ENCODE measurements around the gene COL23A1. TPM values are rescaled to one million over a fixed set of nuclear protein-coding genes. Genes with fewer than 3 reads are reported as not detected.

Gene COL23A1
- total RNA-seq, 1 experiment from 2014 or later: not detected

GRCh38 chr5:178434016-178434761, 156.0 kb downstream of the COL23A1 start:
- BruUV-seq (replicated peaks): no TSS peak
- intact Hi-C loops (cut with micrococcal nuclease; ENCODE audit: unreplicated experiment): no loop called here
- Mint-ChIP-seq H3K27me3 (ENCODE audit: unreplicated experiment) (peaks cover 33% of the 10 kb centered on the region), H3K4me1 (ENCODE audit: low read depth, unreplicated experiment) (no peaks in the 10 kb centered on the region), H3K9me3 (ENCODE audit: low read depth, unreplicated experiment) (peaks cover 3% of the 10 kb centered on the region), H3K27ac (ENCODE audit: unreplicated experiment) (no peak overlapping the region), H3K4me3 (ENCODE audit: low read depth, unreplicated experiment) (no peak overlapping the region), H3K36me3 (ENCODE audit: insufficient read depth, unreplicated experiment) (no peaks in the 10 kb centered on the region)
- DNase-seq: no peak
- CTCF ChIA-PET: no interaction called here
- TF ChIP-seq, protein P1, sequence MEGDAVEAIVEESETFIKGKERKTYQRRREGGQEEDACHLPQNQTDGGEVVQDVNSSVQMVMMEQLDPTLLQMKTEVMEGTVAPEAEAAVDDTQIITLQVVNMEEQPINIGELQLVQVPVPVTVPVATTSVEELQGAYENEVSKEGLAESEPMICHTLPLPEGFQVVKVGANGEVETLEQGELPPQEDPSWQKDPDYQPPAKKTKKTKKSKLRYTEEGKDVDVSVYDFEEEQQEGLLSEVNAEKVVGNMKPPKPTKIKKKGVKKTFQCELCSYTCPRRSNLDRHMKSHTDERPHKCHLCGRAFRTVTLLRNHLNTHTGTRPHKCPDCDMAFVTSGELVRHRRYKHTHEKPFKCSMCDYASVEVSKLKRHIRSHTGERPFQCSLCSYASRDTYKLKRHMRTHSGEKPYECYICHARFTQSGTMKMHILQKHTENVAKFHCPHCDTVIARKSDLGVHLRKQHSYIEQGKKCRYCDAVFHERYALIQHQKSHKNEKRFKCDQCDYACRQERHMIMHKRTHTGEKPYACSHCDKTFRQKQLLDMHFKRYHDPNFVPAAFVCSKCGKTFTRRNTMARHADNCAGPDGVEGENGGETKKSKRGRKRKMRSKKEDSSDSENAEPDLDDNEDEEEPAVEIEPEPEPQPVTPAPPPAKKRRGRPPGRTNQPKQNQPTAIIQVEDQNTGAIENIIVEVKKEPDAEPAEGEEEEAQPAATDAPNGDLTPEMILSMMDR (IDR thresholded peaks at IDR 0.05; ENCODE audit: unreplicated experiment): no peak

- intact Hi-C loops (cut with micrococcal nuclease; ENCODE audit: unreplicated experiment): no loop called here
- H3K27ac Mint-ChIP-seq (ENCODE audit: unreplicated experiment): no peak overlapping the region
- no peaks in the 10 kb centered on the region for H3K36me3 Mint-ChIP-seq (ENCODE audit: insufficient read depth, unreplicated experiment)
- no peaks in the 10 kb centered on the region for H3K4me1 Mint-ChIP-seq (ENCODE audit: low read depth, unreplicated experiment)
- no peak for DNase-seq
- CTCF ChIA-PET: no interaction called here
- peaks cover 3% of the 10 kb centered on the region for H3K9me3 Mint-ChIP-seq (ENCODE audit: low read depth, unreplicated experiment)
- BruUV-seq (replicated peaks): no TSS peak
- peaks cover 33% of the 10 kb centered on the region for H3K27me3 Mint-ChIP-seq (ENCODE audit: unreplicated experiment)
- TF ChIP-seq, protein P1 (IDR thresholded peaks at IDR 0.05; ENCODE audit: unreplicated experiment): no peak
- H3K4me3 Mint-ChIP-seq (ENCODE audit: low read depth, unreplicated experiment): no peak overlapping the region
Measured at GRCh38 chr5:178433273-178433775, 156.9 kb downstream of the COL23A1 start.

- DNase-seq: no peak
- TF ChIP-seq, protein P1 (IDR thresholded peaks at IDR 0.05; ENCODE audit: unreplicated experiment): no peak
- intact Hi-C loops (cut with micrococcal nuclease; ENCODE audit: unreplicated experiment): no loop called here
- peaks cover 33% of the 10 kb centered on the region for H3K27me3 Mint-ChIP-seq (ENCODE audit: unreplicated experiment)
- H3K4me1 Mint-ChIP-seq (ENCODE audit: low read depth, unreplicated experiment): no peaks in the 10 kb centered on the region
- H3K27ac Mint-ChIP-seq (ENCODE audit: unreplicated experiment): no peak overlapping the region
- no peaks in the 10 kb centered on the region for H3K36me3 Mint-ChIP-seq (ENCODE audit: insufficient read depth, unreplicated experiment)
- BruUV-seq (replicated peaks): no TSS peak
- peaks cover 3% of the 10 kb centered on the region for H3K9me3 Mint-ChIP-seq (ENCODE audit: low read depth, unreplicated experiment)
- CTCF ChIA-PET: no interaction called here
- no peak overlapping the region for H3K4me3 Mint-ChIP-seq (ENCODE audit: low read depth, unreplicated experiment)
Measured at GRCh38 chr5:178432421-178433272, 157.5 kb downstream of the COL23A1 start.

GRCh38 chr5:178431782-178432165, 158.4 kb downstream of the COL23A1 start:
- H3K4me1 Mint-ChIP-seq (ENCODE audit: low read depth, unreplicated experiment): no peaks in the 10 kb centered on the region
- intact Hi-C loops (cut with micrococcal nuclease; ENCODE audit: unreplicated experiment): no loop called here
- no peak overlapping the region for H3K27ac Mint-ChIP-seq (ENCODE audit: unreplicated experiment)
- peaks cover 3% of the 10 kb centered on the region for H3K9me3 Mint-ChIP-seq (ENCODE audit: low read depth, unreplicated experiment)
- H3K36me3 Mint-ChIP-seq (ENCODE audit: insufficient read depth, unreplicated experiment): no peaks in the 10 kb centered on the region
- H3K27me3 Mint-ChIP-seq (ENCODE audit: unreplicated experiment): peaks cover 33% of the 10 kb centered on the region
- no TSS peak for BruUV-seq (replicated peaks)
- CTCF ChIA-PET: no interaction called here
- no peak overlapping the region for H3K4me3 Mint-ChIP-seq (ENCODE audit: low read depth, unreplicated experiment)
- DNase-seq: no peak
- TF ChIP-seq, protein P1 (IDR thresholded peaks at IDR 0.05; ENCODE audit: unreplicated experiment): no peak
